Lower leg skin (tissue), 3 donors: Measurements from ENCODE around the gene SPTB.

Experiments
- POLR2A ChIP-seq, 2 donors: fragments of 450-650 bp; IDR thresholded peaks; one replicate each; pipeline ENCODE4 v1.6.1; 2016 to 2017; ENCODE audit warnings: antibody characterized with exemption in 2 of 2, mild to moderate bottlenecking in 1 of 2, moderate library complexity in 1 of 2
- TF ChIP-seq, protein P1 (sequence below), 3 donors: fragments of 450-650 bp; IDR thresholded peaks; one replicate each; pipeline ENCODE4 v1.5.1; 2016; ENCODE audit warnings: antibody characterized with exemption in 3 of 3, mild to moderate bottlenecking in 3 of 3, moderate library complexity in 2 of 3

DNA sequence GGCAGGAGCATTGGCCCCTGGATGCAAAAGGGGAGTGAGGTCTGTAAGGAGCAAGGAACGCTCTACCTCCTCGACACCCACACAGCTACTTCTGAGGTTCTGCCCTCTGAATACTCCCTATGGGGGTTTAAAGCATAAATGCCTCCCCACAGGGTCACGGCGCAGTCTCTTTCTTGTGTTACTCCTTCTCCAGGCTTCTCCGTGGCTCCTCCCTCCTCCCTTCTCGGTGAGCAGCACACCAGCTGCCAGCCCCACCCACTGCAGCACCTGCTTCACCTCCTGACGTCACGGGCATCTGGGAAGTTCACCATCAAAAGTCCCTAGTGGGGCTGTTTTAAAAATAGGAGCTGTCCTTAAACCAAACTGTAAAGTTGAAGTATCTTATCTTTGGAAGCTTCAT is 67.3 kb downstream of the SPTB start:
- TF ChIP-seq POLR2A (IDR thresholded peaks at IDR 0.05), result no peak
- TF ChIP-seq, protein P1, sequence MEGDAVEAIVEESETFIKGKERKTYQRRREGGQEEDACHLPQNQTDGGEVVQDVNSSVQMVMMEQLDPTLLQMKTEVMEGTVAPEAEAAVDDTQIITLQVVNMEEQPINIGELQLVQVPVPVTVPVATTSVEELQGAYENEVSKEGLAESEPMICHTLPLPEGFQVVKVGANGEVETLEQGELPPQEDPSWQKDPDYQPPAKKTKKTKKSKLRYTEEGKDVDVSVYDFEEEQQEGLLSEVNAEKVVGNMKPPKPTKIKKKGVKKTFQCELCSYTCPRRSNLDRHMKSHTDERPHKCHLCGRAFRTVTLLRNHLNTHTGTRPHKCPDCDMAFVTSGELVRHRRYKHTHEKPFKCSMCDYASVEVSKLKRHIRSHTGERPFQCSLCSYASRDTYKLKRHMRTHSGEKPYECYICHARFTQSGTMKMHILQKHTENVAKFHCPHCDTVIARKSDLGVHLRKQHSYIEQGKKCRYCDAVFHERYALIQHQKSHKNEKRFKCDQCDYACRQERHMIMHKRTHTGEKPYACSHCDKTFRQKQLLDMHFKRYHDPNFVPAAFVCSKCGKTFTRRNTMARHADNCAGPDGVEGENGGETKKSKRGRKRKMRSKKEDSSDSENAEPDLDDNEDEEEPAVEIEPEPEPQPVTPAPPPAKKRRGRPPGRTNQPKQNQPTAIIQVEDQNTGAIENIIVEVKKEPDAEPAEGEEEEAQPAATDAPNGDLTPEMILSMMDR (IDR thresholded peaks at IDR 0.05), result no peak
